Ecto neural progenitor cell (in vitro differentiated cells): ENCODE measurements around the gene CYP4V2.
A peak's percentile ranks its signal among the peaks of the same experiment; 100 is the strongest.

Experiments
- DNase-seq: peaks from one replicate; pipeline ENCODE4 v3.0.0-alpha.2; 2018; ENCODE audit warnings: low spot score

The CYP4V2 gene

GRCh38 chr4:186191200-186192065, at the start of gene CYP4V2:
TSS of gene CYP4V2 (plus strand) at chr4:186191567. CDS start at chr4:186191824, 257 bp downstream.
- DNase-seq, result peak; percentile 85

- DNase-seq, result peak; percentile 90
These were observed 47.0 kb upstream of the CYP4V2 start for GRCh38 chr4:186144198-186144945.

GRCh38 chr4:186144946-186145569, 46.3 kb upstream of the CYP4V2 start:
- DNase-seq, result peak; percentile 79

GRCh38 chr4:186146458-186146857, 44.9 kb upstream of the CYP4V2 start:
- no peak for DNase-seq

- DNase-seq, result peak; percentile 14
These were observed 42.9 kb upstream of the CYP4V2 start for GRCh38 chr4:186148336-186148975.

GRCh38 chr4:186149872-186150271, 41.5 kb upstream of the CYP4V2 start:
- peak; percentile 80 for DNase-seq

- DNase-seq, result peak; percentile 18
These were observed 40.4 kb upstream of the CYP4V2 start for GRCh38 chr4:186150926-186151325.

- peak; percentile 32 for DNase-seq
These were observed 39.9 kb upstream of the CYP4V2 start for GRCh38 chr4:186151499-186151898.

GRCh38 chr4:186158021-186158813, 33.1 kb upstream of the CYP4V2 start:
- peak; percentile 43 for DNase-seq

GRCh38 chr4:186158966-186159365, 32.4 kb upstream of the CYP4V2 start:
- no peak for DNase-seq

- DNase-seq, result peak; percentile 19
These were observed 31.8 kb upstream of the CYP4V2 start for GRCh38 chr4:186159613-186160012.

- DNase-seq, result no peak
These were observed 30.2 kb upstream of the CYP4V2 start for GRCh38 chr4:186161138-186161537.

- DNase-seq, result no peak
These were observed 24.4 kb upstream of the CYP4V2 start for GRCh38 chr4:186166852-186167512.

- no peak for DNase-seq
These were observed 23.8 kb upstream of the CYP4V2 start for GRCh38 chr4:186167605-186168004.

- no peak for DNase-seq
These were observed 22.6 kb upstream of the CYP4V2 start for GRCh38 chr4:186168750-186169149.

GRCh38 chr4:186169333-186169944, 21.9 kb upstream of the CYP4V2 start:
- no peak for DNase-seq

- DNase-seq, result no peak
These were observed 21.2 kb upstream of the CYP4V2 start for GRCh38 chr4:186169945-186170802.

GRCh38 chr4:186170966-186171365, 20.4 kb upstream of the CYP4V2 start:
- no peak for DNase-seq

- no peak for DNase-seq
These were observed 18.8 kb upstream of the CYP4V2 start for GRCh38 chr4:186172546-186172945.
